ENCODE measurements around the gene PTPRG.

DNA sequence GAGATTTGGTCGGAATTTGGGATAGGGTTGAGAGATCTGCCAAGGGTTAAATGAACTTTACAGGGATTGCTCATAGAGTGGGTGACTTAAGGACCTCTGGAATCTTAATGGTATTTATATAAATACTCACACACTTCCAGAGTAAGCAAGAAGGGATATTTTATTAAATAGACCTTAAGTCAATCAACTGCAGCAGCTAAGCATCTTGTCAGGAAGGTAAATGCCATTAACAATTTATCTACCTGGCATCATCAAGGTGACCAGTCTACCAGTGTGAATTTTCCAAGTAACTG is 688.1 kb downstream of the PTPRG start:
- no peak for TF ChIP-seq CTCF (conservative IDR thresholded peaks at IDR 0.05; ENCODE audit: low read depth, low read length)
- TF ChIP-seq EZH2 (IDR thresholded peaks at IDR 0.05; ENCODE audit: borderline replicate concordance, low read depth, low read length, poor library complexity, severe bottlenecking) = no peak
